ENCODE data around the gene ELOVL7. TPM values are rescaled to one million over a fixed set of nuclear protein-coding genes. Genes with fewer than 3 reads are reported as not detected.

The ELOVL7 gene
- total and polyA plus RNA-seq, 2 of the 8 experiments (the other 6 are each of a cell fraction or from before 2014, with no cell fraction given) = 3.1 to 5.1 TPM

- POLR2A ChIA-PET (ENCODE audit: partially characterized antibody) = no interaction called here
Measured at GRCh38 chr5:60805463-60805862, 38.6 kb downstream of the ELOVL7 start.

More at GRCh38 chr5:60805463-60805862, 38.6 kb downstream of the ELOVL7 start:
- Histone ChIP-seq H2BK20ac (ENCODE audit: low read length) (no peak overlapping the region), H3K9ac (replicated peaks in 1 of 4; ENCODE audit: extremely low read depth in 1 of 4, low read depth in 3 of 4, low read length in 3 of 4) (no peak overlapping the region), H2BK120ac (replicated peaks; ENCODE audit: low read depth, low read length) (no peak overlapping the region), H2BK12ac (ENCODE audit: low read depth, low read length) (no peak overlapping the region), H4K5ac (ENCODE audit: insufficient read length, low read depth, low read length) (no peak overlapping the region), H3K23ac (ENCODE audit: insufficient read length) (no peak overlapping the region), H2AFZ (ENCODE audit: low read length) (no peak overlapping the region), H3K4me3 (ENCODE audit: extremely low read depth in 1 of 4, insufficient read depth in 2 of 4, low read depth in 3 of 4, low read length in 4 of 4) (no peak overlapping the region), H4K8ac (ENCODE audit: extremely low read depth, insufficient read depth, low read length) (no peak overlapping the region), H3K18ac (ENCODE audit: extremely low read depth, low read length) (no peak overlapping the region), H3K14ac (ENCODE audit: insufficient read length) (no peak overlapping the region), H3K79me2 (ENCODE audit: control insufficient read depth in 1 of 2, insufficient read depth in 2 of 2, low read length in 2 of 2) (no peaks in the 10 kb centered on the region), H3K56ac (replicated peaks; ENCODE audit: insufficient read length, low read depth, low read length) (no peak overlapping the region), H2AK5ac (ENCODE audit: low read depth, low read length) (no peak overlapping the region), H2BK5ac (ENCODE audit: low read depth, low read length) (no peak overlapping the region), H4K91ac (replicated peaks; ENCODE audit: insufficient read length, low read length) (no peak overlapping the region), H4K20me1 (replicated peaks in 1 of 2; ENCODE audit: control insufficient read depth in 1 of 2, insufficient read depth in 2 of 2, low read length in 2 of 2) (no peaks in the 10 kb centered on the region), H3K27ac (ENCODE audit: low read depth, low read length) (no peak overlapping the region), H3K9me3 (ENCODE audit: insufficient read depth in 2 of 2, low read depth in 1 of 2, low read length in 1 of 2) (no peaks in the 10 kb centered on the region), H3K4ac (replicated peaks; ENCODE audit: insufficient read length, low read depth, low read length) (no peak overlapping the region), H3K27me3 (replicated peaks in 1 of 4; ENCODE audit: control insufficient read depth in 3 of 4, extremely low read depth in 1 of 4, insufficient read depth in 3 of 4, low read length in 3 of 4) (no peaks in the 10 kb centered on the region), H3K36me3 (ENCODE audit: control insufficient read depth in 2 of 4, insufficient read depth in 4 of 4, low read length in 3 of 4) (no peaks in the 10 kb centered on the region), H2BK15ac (ENCODE audit: low read length) (no peak overlapping the region), H3K4me2 (ENCODE audit: insufficient read depth in 1 of 2, low read depth in 2 of 2, low read length in 2 of 2) (no peak overlapping the region), H3K4me1 (replicated peaks in 1 of 4; ENCODE audit: control insufficient read depth in 3 of 4, insufficient read depth in 4 of 4, low read length in 3 of 4) (peaks cover 0 to 5% (median 2%) of the 10 kb centered on the region in 4 experiments; a peak in 1 of 7 replicates), H3K79me1 (ENCODE audit: low read depth, low read length) (no peaks in the 10 kb centered on the region), H3K23me2 (ENCODE audit: low read depth, low read length) (no peaks in the 10 kb centered on the region)
- FAIRE-seq (no peak), DNase-seq (ENCODE audit: low read depth in 1 of 2, low spot score in 2 of 2) (no peak)
- CTCF ChIA-PET (ENCODE audit: partially characterized antibody) = no interaction called here
- TF ChIP-seq RXRA (IDR thresholded peaks at IDR 0.05; ENCODE audit: insufficient read depth, low read depth, low read length) = no peak
- no peak for TF ChIP-seq FOSL1 (IDR thresholded peaks at IDR 0.05; ENCODE audit: insufficient read depth, low read depth, low read length)
- no peak for TF ChIP-seq SAP30 (IDR thresholded peaks at IDR 0.05; ENCODE audit: insufficient read depth, insufficient replicate concordance, low read length)
- no peak for TF ChIP-seq POLR2AphosphoS5 (IDR thresholded peaks at IDR 0.05; ENCODE audit: low read depth, low read length)
- TF ChIP-seq HDAC6 (IDR thresholded peaks at IDR 0.05; ENCODE audit: low read depth, low read length) = no peak
- TF ChIP-seq RAD21 (IDR thresholded peaks at IDR 0.05 in 1 of 2, conservative IDR thresholded peaks at IDR 0.05 in 1 of 2; ENCODE audit: low read depth in 2 of 2, low read length in 2 of 2) = no peak
- no peak for TF ChIP-seq SP1 (IDR thresholded peaks at IDR 0.05; ENCODE audit: low read depth, low read length)
- TF ChIP-seq PHF8 (conservative IDR thresholded peaks at IDR 0.05; ENCODE audit: low read depth, low read length) = no peak
- no peak for TF ChIP-seq EGR1 (IDR thresholded peaks at IDR 0.05; ENCODE audit: borderline replicate concordance, low read depth, low read length)
- TF ChIP-seq TAF1 (IDR thresholded peaks at IDR 0.05; ENCODE audit: low read depth, low read length) = no peak
- no peak for TF ChIP-seq JUND (IDR thresholded peaks at IDR 0.05; ENCODE audit: low read length)
